Erythroblast (primary cell): ENCODE results near the gene HNMT.
A peak's percentile ranks its signal among the peaks of the same experiment; 100 is the strongest.
"Not testable (repeated sequence)": the region's sequence is repeated elsewhere in the genome, so short reads cannot be mapped to it uniquely, and the experiment has no call there.

Experiments
- DNase-seq, 2 experiments: peaks; one replicate each; lab custom pipeline; 2025; lab: John Stamatoyannopoulos, UW
- GATA1 ChIP-seq: IDR thresholded peaks from 2 replicates; pipeline ENCODE4 v1.6.1; 2011; ENCODE audit warnings: low read depth, mild to moderate bottlenecking, control low read depth, low read length, moderate library complexity
- POLR2A ChIP-seq: IDR thresholded peaks from 2 replicates; pipeline ENCODE4 v1.6.1; 2011; ENCODE audit warnings: mild to moderate bottlenecking, low read length

Gene HNMT

GRCh38 chr2:137952586-137953129 lies 11.6 kb upstream of the HNMT start:
- TF ChIP-seq GATA1: no peak
- TF ChIP-seq POLR2A: no peak
- DNase-seq: no peak

GRCh38 chr2:137955536-137955935 lies 8.7 kb upstream of the HNMT start:
- TF ChIP-seq GATA1 (no peak), POLR2A (no peak)
- DNase-seq: no peak

GRCh38 chr2:137957033-137957432 lies 7.2 kb upstream of the HNMT start:
- no peak for DNase-seq

GRCh38 chr2:137959166-137959565 lies 5.1 kb upstream of the HNMT start:
- TF ChIP-seq GATA1 (no peak), POLR2A (no peak)
- DNase-seq: no peak

More at GRCh38 chr2:137957033-137957432, 7.2 kb upstream of the HNMT start:
- TF ChIP-seq GATA1 (no peak), POLR2A (no peak)

- no peak for DNase-seq
- TF ChIP-seq GATA1 (no peak), POLR2A (no peak)
Observed at GRCh38 chr2:137960223-137960622, 4.0 kb upstream of the HNMT start.

GRCh38 chr2:137961602-137962001 lies 2.7 kb upstream of the HNMT start:
- DNase-seq: no peak
- TF ChIP-seq POLR2A (no peak), GATA1 (no peak)

GRCh38 chr2:137963535-137964065 lies 673 bp upstream of the HNMT start:
- DNase-seq: no peak
- TF ChIP-seq POLR2A (no peak), GATA1 (no peak)

- TF ChIP-seq GATA1 (no peak), POLR2A (no peak)
- DNase-seq: peak in 1 of 2 experiments; percentile 31
Observed at GRCh38 chr2:137964859-137965459, 686 bp downstream of the HNMT start.

GRCh38 chr2:137966043-137966442 lies 1.8 kb downstream of the HNMT start:
- DNase-seq: no peak
- TF ChIP-seq GATA1 (no peak), POLR2A (no peak)

GRCh38 chr2:137967042-137967441 lies 2.8 kb downstream of the HNMT start:
- TF ChIP-seq GATA1 (no peak), POLR2A (no peak)
- DNase-seq: no peak

GRCh38 chr2:137968477-137969417 lies 4.5 kb downstream of the HNMT start:
- no peak for TF ChIP-seq POLR2A
- TF ChIP-seq GATA1: no peak
- no peak for DNase-seq

- TF ChIP-seq POLR2A (no peak), GATA1 (no peak)
- no peak for DNase-seq
Observed at GRCh38 chr2:137969418-137969765, 5.1 kb downstream of the HNMT start.

GRCh38 chr2:137969876-137970275 lies 5.6 kb downstream of the HNMT start:
- DNase-seq: no peak
- TF ChIP-seq POLR2A: no peak
- TF ChIP-seq GATA1: no peak

GRCh38 chr2:137971259-137971658 lies 7.0 kb downstream of the HNMT start:
- not testable (repeated sequence) for DNase-seq

- TF ChIP-seq GATA1 (no peak), POLR2A (no peak)
- DNase-seq: no peak
Observed at GRCh38 chr2:137973280-137973679, 9.0 kb downstream of the HNMT start.
